NCI-H1105 (cell line): ENCODE measurements around the gene ASCL5.

ENCODE experiments used
- DNase-seq: peaks from one replicate; lab custom pipeline; 2025; lab: John Stamatoyannopoulos, UW

The ASCL5 gene

GRCh38 chr1:201085902-201086735 lies 40.9 kb downstream of the ASCL5 start:
- DNase-seq = peak; percentile 9

GRCh38 chr1:201084295-201084694 lies 42.7 kb downstream of the ASCL5 start:
- peak; percentile 46 for DNase-seq

- DNase-seq = no peak
Measured at GRCh38 chr1:201083741-201084140, 43.2 kb downstream of the ASCL5 start.

- DNase-seq = no peak
Measured at GRCh38 chr1:201080135-201080534, 46.8 kb downstream of the ASCL5 start.

DNA sequence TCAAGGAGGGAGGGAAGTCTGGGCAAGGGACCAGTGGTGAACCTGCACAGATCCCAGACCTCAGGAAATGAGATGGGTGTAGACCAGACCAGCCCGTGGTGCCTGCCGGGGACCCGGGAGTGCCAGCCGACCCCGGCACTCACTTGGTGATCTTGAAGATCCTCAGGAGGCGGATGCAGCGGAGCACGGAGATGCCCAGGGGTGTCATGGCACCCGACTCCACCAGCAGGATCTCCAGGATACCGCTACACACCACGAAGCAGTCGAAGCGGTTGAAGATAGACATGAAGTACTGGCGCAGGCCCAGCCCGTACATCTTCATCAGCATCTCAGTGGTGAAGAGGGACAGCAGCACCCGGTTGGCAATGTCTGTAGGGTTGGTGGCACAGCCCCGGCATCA lies 49.2 kb downstream of the ASCL5 start:
- DNase-seq = no peak

GRCh38 chr1:201077116-201077515 lies 49.9 kb downstream of the ASCL5 start:
- no peak for DNase-seq

GRCh38 chr1:201076092-201076491 lies 50.9 kb downstream of the ASCL5 start:
- DNase-seq = no peak

GRCh38 chr1:201074018-201074417 lies 53.0 kb downstream of the ASCL5 start:
- no peak for DNase-seq

- no peak for DNase-seq
Measured at GRCh38 chr1:201072922-201073321, 54.1 kb downstream of the ASCL5 start.

DNA sequence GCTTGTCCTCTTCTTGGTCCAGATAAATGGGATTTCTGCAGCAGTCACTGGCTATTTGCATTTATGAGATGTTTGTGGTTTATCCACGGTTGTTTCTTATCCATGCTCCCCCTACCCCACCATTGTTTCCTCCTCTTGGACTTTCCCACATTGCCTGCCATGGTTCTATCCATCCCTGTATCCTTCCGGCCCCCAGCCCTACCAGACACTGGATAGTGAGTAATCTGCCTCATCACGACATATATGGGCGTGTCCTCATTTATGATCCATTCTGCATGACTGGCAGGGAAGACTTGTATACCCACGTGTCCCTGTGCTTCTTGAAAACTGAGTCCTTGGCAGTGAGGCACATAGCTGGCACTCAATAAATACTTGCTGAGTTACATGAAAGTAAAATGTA lies 54.8 kb downstream of the ASCL5 start:
- DNase-seq = no peak

- DNase-seq = no peak
Measured at GRCh38 chr1:201069636-201070035, 57.3 kb downstream of the ASCL5 start.

DNA sequence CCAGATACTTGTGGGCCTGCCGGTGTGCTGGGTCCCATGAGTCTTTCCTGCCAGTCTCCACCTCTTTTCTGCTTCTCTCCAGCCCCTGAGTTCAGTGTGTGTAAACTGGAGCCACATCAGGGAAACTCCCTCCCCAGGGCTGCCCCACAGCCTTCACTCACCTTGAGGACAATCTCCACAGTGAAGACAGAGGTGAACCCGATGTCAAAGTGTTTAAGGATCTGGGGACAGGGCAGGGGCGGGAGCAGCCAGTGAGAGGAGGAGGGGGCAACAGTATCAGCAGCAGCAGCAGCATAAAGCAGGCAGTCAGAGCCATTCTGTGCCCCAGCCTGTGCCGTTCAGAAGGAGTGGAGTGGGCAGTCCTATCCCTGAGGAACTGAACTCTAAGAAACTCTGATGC lies 58.0 kb downstream of the ASCL5 start:
- no peak for DNase-seq

DNA sequence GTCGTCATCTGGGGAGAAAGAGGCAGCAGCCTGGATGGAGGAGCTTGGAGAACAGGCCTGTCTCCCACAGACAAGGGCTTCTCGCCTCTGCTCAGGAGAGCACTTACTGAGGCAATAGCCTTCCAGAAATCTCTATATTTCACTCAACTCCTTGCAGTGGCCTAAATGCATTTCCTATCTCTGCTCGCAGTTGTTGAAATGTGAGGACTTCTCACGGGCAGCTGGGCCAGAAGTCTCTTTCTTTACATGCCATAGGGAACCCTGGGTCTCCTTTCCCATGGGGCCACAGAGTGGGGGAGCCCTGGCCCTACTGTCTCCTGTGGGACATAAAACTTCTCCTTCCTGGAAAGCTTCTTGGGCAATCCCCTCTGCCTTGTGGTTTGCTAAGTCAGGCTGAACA lies 60.0 kb downstream of the ASCL5 start:
- no peak for DNase-seq

DNA sequence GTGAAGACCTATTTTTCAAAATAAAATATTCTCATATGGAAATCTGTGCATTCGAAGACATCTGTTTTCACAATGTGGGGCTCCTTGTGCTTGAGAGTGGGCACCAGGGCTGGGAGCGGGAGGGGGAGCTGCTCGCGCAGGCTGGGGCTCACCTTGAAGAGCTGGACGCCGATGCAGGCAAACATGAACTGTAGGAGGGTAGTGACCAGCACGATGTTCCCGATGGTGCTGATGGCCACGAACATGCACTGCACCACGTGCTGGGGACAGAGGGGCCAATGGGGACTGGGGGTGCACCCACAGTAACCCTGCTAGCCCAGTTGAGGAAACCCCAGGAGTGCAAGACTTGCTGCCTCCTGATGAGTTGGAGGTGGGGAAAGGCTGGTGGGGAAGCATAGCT lies 61.3 kb downstream of the ASCL5 start:
- DNase-seq = no peak

- no peak for DNase-seq
Measured at GRCh38 chr1:201064806-201065205, 62.2 kb downstream of the ASCL5 start.
